Endodermal cell (in vitro differentiated cells): ENCODE data around the gene PLAU. TPM values are rescaled to one million over a fixed set of nuclear protein-coding genes. Genes with fewer than 3 reads are reported as not detected.

Experiments
- DNase-seq: peaks from one replicate; pipeline ENCODE4 v3.0.0-alpha.2; 2017
- H3K27ac ChIP-seq: 2 replicates; pipeline ENCODE4 v1.5.1; 2013; ENCODE audit warnings: mild to moderate bottlenecking, low read depth, low read length, moderate library complexity
- H3K27me3 ChIP-seq: 2 replicates; pipeline ENCODE4 v1.6.1; 2013; ENCODE audit warnings: mild to moderate bottlenecking, low read length, moderate library complexity; ENCODE audit not compliant: insufficient read depth, control insufficient read depth, poor library complexity, severe bottlenecking
- H3K36me3 ChIP-seq: 2 replicates; pipeline ENCODE4 v1.7.0; 2013; ENCODE audit warnings: mild to moderate bottlenecking, low read length, moderate library complexity; ENCODE audit not compliant: control insufficient read depth, insufficient read depth
- H3K4me1 ChIP-seq: one replicate; pipeline ENCODE4 v1.7.0; 2013; ENCODE audit warnings: low read length; ENCODE audit not compliant: control insufficient read depth, insufficient read depth
- H3K4me3 ChIP-seq: 2 replicates; pipeline ENCODE4 v1.5.1; 2013; ENCODE audit warnings: mild to moderate bottlenecking, low read length, moderate library complexity
- H3K9ac ChIP-seq: 2 replicates; pipeline ENCODE4 v1.6.1; 2013; ENCODE audit warnings: mild to moderate bottlenecking, low read length, moderate library complexity; ENCODE audit not compliant: poor library complexity, severe bottlenecking; ENCODE audit errors: extremely low read depth
- H3K9me3 ChIP-seq: 2 replicates; pipeline ENCODE4 v1.6.1; 2013; ENCODE audit warnings: mild to moderate bottlenecking, low read length, moderate library complexity; ENCODE audit not compliant: control insufficient read depth
- H3K27ac Mint-ChIP-seq: 2 replicates; pipeline ENCODE4 v1.8.0; 2020; ENCODE audit warnings: mixed read lengths
- H3K27me3 Mint-ChIP-seq: 2 replicates; pipeline ENCODE4 v1.8.0; 2021; ENCODE audit warnings: mild to moderate bottlenecking, mixed read lengths; ENCODE audit not compliant: insufficient read depth
- H3K36me3 Mint-ChIP-seq: 2 replicates; pipeline ENCODE4 v1.8.0; 2020; ENCODE audit warnings: low read depth, mixed read lengths
- H3K4me1 Mint-ChIP-seq: 2 replicates; pipeline ENCODE4 v1.8.0; 2020; ENCODE audit warnings: mixed read lengths
- H3K4me3 Mint-ChIP-seq: 2 replicates; pipeline ENCODE4 v1.8.0; 2020; ENCODE audit warnings: mild to moderate bottlenecking, moderate library complexity, mixed read lengths
- H3K9me3 Mint-ChIP-seq: 2 replicates; pipeline ENCODE4 v1.8.0; 2020; ENCODE audit warnings: mild to moderate bottlenecking, mixed read lengths
- WGBS, 2 experiments: methylation state at CpG; one replicate each; pipeline versions ENCODE4 v1.1.5 to v1.1.7; 2013; ENCODE audit warnings: missing lambda C conversion rate in 2 of 2, mixed read lengths in 1 of 2; ENCODE audit not compliant: insufficient coverage in 1 of 2, insufficient read length in 1 of 2; 5-methylcytosine and 5-hydroxymethylcytosine counted together
- total RNA-seq, 2 donors: library from RNA; stranded (reverse); fragmentation: NEBNext Ultra II Directional in 1 of 2; extraction: Animal tissue kit (Norgen Biotek cat#: 25700) in 1 of 2; gene quantifications; 2 replicates in 1 of 2; 3 replicates in 1 of 2; pipeline ENCODE4 v1.2.1, GENCODE V29; 2021
- TF ChIP-seq, protein P1 (sequence below): fragments of 200-600 bp; sonication (generic); conservative IDR thresholded peaks from 2 replicates; pipeline ENCODE4 v1.5.0; 2021; ENCODE audit warnings: antibody characterized with exemption, mild to moderate bottlenecking

The PLAU gene
- total RNA-seq, 2 donors from 2014 or later: 2.7 to 3.3 TPM

DNA sequence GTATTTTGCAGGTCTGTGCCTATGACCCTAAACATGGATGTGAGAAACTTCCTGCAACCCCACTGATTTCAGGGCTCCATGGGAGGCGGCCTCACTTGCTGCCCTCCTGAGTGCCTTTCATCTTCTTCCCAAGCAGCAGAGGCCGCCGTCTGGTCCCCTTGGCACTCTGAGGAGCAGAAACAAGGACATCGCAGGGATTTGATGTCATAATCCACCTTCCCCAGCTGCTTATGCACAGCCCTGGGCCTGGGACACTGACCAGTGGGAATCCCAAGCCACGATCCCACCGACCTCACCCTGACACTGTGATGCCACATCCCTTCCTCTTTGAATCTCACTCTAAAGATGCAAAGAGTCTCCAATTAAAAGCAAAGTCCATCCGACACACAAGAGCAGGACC, 44.3 kb upstream of the PLAU start:
- Mint-ChIP-seq H3K4me1 (peaks cover 12% of the 10 kb centered on the region), H3K36me3 (peaks cover 15% of the 10 kb centered on the region), H3K4me3 (no peak overlapping the region), H3K9me3 (no peaks in the 10 kb centered on the region), H3K27me3 (no peaks in the 10 kb centered on the region), H3K27ac (no peak overlapping the region)
- H3K4me3 ChIP-seq: no peak overlapping the region
- peaks cover 13% of the 10 kb centered on the region for H3K4me1 ChIP-seq
- no peaks in the 10 kb centered on the region for H3K27me3 ChIP-seq
- DNase-seq: no peak
- H3K9me3 ChIP-seq: no peaks in the 10 kb centered on the region
- WGBS, 2 experiments: 93 to 95% methylated on average over 7 of the region's 7 CpGs
- H3K9ac ChIP-seq: no peak overlapping the region
- TF ChIP-seq, protein P1, sequence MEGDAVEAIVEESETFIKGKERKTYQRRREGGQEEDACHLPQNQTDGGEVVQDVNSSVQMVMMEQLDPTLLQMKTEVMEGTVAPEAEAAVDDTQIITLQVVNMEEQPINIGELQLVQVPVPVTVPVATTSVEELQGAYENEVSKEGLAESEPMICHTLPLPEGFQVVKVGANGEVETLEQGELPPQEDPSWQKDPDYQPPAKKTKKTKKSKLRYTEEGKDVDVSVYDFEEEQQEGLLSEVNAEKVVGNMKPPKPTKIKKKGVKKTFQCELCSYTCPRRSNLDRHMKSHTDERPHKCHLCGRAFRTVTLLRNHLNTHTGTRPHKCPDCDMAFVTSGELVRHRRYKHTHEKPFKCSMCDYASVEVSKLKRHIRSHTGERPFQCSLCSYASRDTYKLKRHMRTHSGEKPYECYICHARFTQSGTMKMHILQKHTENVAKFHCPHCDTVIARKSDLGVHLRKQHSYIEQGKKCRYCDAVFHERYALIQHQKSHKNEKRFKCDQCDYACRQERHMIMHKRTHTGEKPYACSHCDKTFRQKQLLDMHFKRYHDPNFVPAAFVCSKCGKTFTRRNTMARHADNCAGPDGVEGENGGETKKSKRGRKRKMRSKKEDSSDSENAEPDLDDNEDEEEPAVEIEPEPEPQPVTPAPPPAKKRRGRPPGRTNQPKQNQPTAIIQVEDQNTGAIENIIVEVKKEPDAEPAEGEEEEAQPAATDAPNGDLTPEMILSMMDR: no peak
- no peak overlapping the region for H3K27ac ChIP-seq
- peaks cover 32% of the 10 kb centered on the region for H3K36me3 ChIP-seq

DNA sequence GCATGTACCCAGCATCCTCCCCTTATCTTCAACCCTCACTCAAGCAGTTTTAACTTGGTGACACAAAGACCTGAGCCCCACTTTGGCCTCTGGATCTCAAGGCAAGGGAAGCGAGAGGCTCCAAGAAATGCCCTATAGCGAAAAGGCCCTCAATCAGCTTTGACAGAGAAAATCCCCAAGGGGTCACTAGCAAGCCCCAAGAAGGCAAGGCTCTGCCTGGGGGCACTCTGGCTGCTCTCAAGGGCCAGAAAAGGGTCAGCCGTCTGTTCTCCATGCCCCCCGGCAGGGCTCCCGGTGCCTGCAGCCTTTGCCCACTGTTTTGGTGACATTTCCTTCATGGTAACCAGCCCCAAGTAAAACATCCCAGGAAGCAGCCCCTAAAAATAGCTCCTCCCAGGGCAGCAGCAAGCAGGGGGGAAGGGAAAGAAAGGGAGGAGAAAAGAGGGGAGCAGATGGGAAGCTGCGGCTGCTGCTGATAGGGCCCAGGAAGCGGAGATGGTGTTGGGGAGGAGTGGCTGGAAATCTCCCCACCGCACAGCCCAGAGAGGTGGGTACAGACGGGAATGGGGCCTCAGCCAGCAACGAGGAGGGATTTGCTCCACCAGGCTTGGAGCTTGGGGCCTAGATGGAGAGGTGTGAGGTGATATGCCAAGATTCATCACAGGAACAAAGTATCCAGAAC, 43.7 kb upstream of the PLAU start:
- Mint-ChIP-seq H3K27ac (no peak overlapping the region), H3K4me1 (peaks cover 12% of the 10 kb centered on the region), H3K27me3 (no peaks in the 10 kb centered on the region), H3K36me3 (peaks cover 19% of the 10 kb centered on the region), H3K9me3 (no peaks in the 10 kb centered on the region), H3K4me3 (no peak overlapping the region)
- Histone ChIP-seq H3K9me3 (no peaks in the 10 kb centered on the region), H3K9ac (no peak overlapping the region), H3K4me3 (no peak overlapping the region), H3K36me3 (peaks cover 32% of the 10 kb centered on the region), H3K27ac (peak overlapping the region; percentile 36), H3K4me1 (peaks cover 12% of the 10 kb centered on the region), H3K27me3 (no peaks in the 10 kb centered on the region)
- TF ChIP-seq, protein P1: peak; percentile 19
- no peak for DNase-seq
- WGBS, 2 experiments: 88 to 89% methylated on average over 6 to 10 of the region's 10 CpGs

DNA sequence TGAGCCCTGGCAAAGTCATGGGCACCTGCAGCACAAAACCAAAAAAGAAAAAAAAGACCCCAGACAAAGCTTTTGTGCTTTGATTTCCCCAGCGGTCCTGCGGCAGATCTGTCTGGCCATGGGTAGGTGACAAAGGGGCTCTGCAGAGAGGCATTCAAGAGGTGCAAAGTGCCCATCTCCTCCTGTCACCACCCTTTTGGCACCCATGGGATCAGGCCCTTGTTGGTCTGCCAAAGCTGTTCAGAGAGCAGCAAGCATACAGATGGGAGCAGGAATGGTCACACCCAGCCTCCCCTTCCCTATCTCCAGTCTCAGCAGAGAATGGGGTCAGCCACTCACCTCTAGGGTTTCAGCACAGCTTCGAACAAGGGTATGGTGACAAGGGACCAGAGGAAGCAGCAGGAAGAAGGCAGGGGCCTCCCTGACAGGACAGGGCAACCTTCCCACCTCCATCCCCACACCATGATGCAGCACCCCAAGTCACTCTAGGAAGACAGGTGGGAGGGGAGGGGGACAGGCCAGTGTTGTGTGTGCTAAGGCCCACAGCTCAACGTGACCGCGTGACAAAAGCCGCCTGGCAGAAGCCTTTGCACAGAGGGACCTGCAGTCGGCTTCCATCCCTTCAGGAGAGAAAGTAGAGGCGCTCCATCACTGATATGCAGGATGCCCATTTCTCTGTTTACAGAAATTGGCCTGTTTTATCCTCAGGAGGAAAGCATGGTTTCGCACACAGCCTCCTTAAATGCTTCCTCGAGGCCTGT, 42.9 kb upstream of the PLAU start:
- no peak overlapping the region for H3K27ac ChIP-seq
- H3K36me3 Mint-ChIP-seq: peaks cover 20% of the 10 kb centered on the region
- H3K4me1 Mint-ChIP-seq: peaks cover 12% of the 10 kb centered on the region
- no peaks in the 10 kb centered on the region for H3K27me3 ChIP-seq
- no peaks in the 10 kb centered on the region for H3K27me3 Mint-ChIP-seq
- H3K4me3 Mint-ChIP-seq: no peak overlapping the region
- no peaks in the 10 kb centered on the region for H3K9me3 Mint-ChIP-seq
- WGBS, 2 experiments: 90 to 93% methylated on average over 10 to 11 of the region's 11 CpGs
- H3K27ac Mint-ChIP-seq: no peak overlapping the region
- no peak overlapping the region for H3K9ac ChIP-seq
- H3K36me3 ChIP-seq: peaks cover 35% of the 10 kb centered on the region
- H3K4me3 ChIP-seq: no peak overlapping the region
- H3K4me1 ChIP-seq: peaks cover 5% of the 10 kb centered on the region
- H3K9me3 ChIP-seq: no peaks in the 10 kb centered on the region
- no peak for DNase-seq
- TF ChIP-seq, protein P1: no peak
